ENCODE data around the gene FOXG1. TPM values are rescaled to one million over a fixed set of nuclear protein-coding genes. Genes with fewer than 3 reads are reported as not detected.

FOXG1 gene
- total and polyA plus RNA-seq, 2 donors (not counting 3 experiments of a cell fraction or from before 2014, with no cell fraction given): not detected

- DNase-seq (ENCODE audit: low read depth, low spot score): no peak
- TF ChIP-seq FOS (IDR thresholded peaks at IDR 0.05; ENCODE audit: borderline replicate concordance, insufficient read depth, low read length): no peak
- TF ChIP-seq EZH2 (IDR thresholded peaks at IDR 0.05; ENCODE audit: borderline replicate concordance, low read depth, low read length, severe bottlenecking): no peak
- no peak for TF ChIP-seq GATA2 (IDR thresholded peaks at IDR 0.05; ENCODE audit: insufficient read depth, insufficient read length, low read depth, low read length)
- no peak for TF ChIP-seq CTCF (IDR thresholded peaks at IDR 0.05; ENCODE audit: extremely low read depth in 1 of 2, insufficient read depth in 1 of 2, low read depth in 1 of 2, low read length in 2 of 2)
- no peak for TF ChIP-seq MYC (IDR thresholded peaks at IDR 0.05; ENCODE audit: low read depth, low read length)
- no peak for TF ChIP-seq JUN (IDR thresholded peaks at IDR 0.05; ENCODE audit: borderline replicate concordance, insufficient read depth, insufficient read length, low read depth)
- no peak for TF ChIP-seq POLR2AphosphoS5 (IDR thresholded peaks at IDR 0.05; ENCODE audit: insufficient read depth, low read depth, low read length)
- TF ChIP-seq MAX (IDR thresholded peaks at IDR 0.05; ENCODE audit: insufficient read depth, insufficient read length): no peak
- no peak for TF ChIP-seq POLR2A (IDR thresholded peaks at IDR 0.05; ENCODE audit: low read depth, low read length)
- no peak for FAIRE-seq
- no peak overlapping the region for H2AFZ ChIP-seq (ENCODE audit: low read depth, low read length)
- no peak overlapping the region for H3K4me2 ChIP-seq (ENCODE audit: insufficient read depth, low read length)
- ChIA-PET POLR2A (no interaction called here), CTCF (no interaction called here)
- H3K4me3 ChIP-seq (replicated peaks in 1 of 3; ENCODE audit: insufficient read depth in 1 of 3, low read depth in 1 of 3, low read length in 3 of 3): no peak overlapping the region
- no peak overlapping the region for H3K27ac ChIP-seq (ENCODE audit: insufficient read depth, low read depth, low read length)
- H3K4me1 ChIP-seq (ENCODE audit: control insufficient read depth, extremely low read depth, insufficient read depth, low read length): no peaks in the 10 kb centered on the region
- H3K79me2 ChIP-seq (ENCODE audit: control insufficient read depth, insufficient read depth, low read length): no peaks in the 10 kb centered on the region
- dilution Hi-C loops (cut with MboI; ENCODE audit: extremely low pct_ligation_motif_present, low sequenced_read_pairs): no loop called here
- H3K9me3 ChIP-seq (replicated peaks; ENCODE audit: control insufficient read depth, insufficient read depth, low read length): no peaks in the 10 kb centered on the region
- H4K20me1 ChIP-seq (replicated peaks; ENCODE audit: control insufficient read depth, extremely low read depth, insufficient read depth, low read length): no peaks in the 10 kb centered on the region
- no peak overlapping the region for H3K9ac ChIP-seq (replicated peaks; ENCODE audit: extremely low read depth, insufficient read depth, low read length)
- no peaks in the 10 kb centered on the region for H3K27me3 ChIP-seq (ENCODE audit: control insufficient read depth in 2 of 2, insufficient read depth in 2 of 2, low read length in 2 of 2)
- no peaks in the 10 kb centered on the region for H3K36me3 ChIP-seq (ENCODE audit: control insufficient read depth in 2 of 2, extremely low read depth in 1 of 2, insufficient read depth in 2 of 2, low read length in 2 of 2)
- no peaks in the 10 kb centered on the region for H3K9me1 ChIP-seq (replicated peaks; ENCODE audit: control insufficient read depth, extremely low read depth, insufficient read depth, low read length)
- intact Hi-C loops (cut with micrococcal nuclease): no loop called here
- no TSS peak for BruUV-seq (replicated peaks)
Measured at GRCh38 chr14:28813810-28814209, 47.2 kb downstream of the FOXG1 start.

All from endothelial cell of umbilical vein (primary cell).